Measurements from ENCODE around the gene GPR62. TPM values are rescaled to one million over a fixed set of nuclear protein-coding genes. Genes with fewer than 3 reads are reported as not detected.
"Not testable (repeated sequence)": the region's sequence is repeated elsewhere in the genome, so short reads cannot be mapped to it uniquely, and the experiment has no call there.

GPR62 gene
- total RNA-seq, 2 donors from 2014 or later: 0.41 to 0.97 TPM

GRCh38 chr3:51927061-51927977, 27.9 kb upstream of the GPR62 start:
- no peak for DNase-seq (ENCODE audit: low spot score)
- no peak overlapping the region for H3K4me3 ChIP-seq
- no peaks in the 10 kb centered on the region for H3K4me1 ChIP-seq (replicated peaks)
- no peaks in the 10 kb centered on the region for H3K36me3 ChIP-seq
- H3K27ac ChIP-seq: no peak overlapping the region
- intact Hi-C loops (cut with DNase I): no loop called here
- WGBS: 92% methylated on average over 5 of the region's 5 CpGs
- TF ChIP-seq POLR2AphosphoS5 (IDR thresholded peaks at IDR 0.05) (no peak), POLR2A (IDR thresholded peaks at IDR 0.05) (no peak)
- TF ChIP-seq, protein P1, sequence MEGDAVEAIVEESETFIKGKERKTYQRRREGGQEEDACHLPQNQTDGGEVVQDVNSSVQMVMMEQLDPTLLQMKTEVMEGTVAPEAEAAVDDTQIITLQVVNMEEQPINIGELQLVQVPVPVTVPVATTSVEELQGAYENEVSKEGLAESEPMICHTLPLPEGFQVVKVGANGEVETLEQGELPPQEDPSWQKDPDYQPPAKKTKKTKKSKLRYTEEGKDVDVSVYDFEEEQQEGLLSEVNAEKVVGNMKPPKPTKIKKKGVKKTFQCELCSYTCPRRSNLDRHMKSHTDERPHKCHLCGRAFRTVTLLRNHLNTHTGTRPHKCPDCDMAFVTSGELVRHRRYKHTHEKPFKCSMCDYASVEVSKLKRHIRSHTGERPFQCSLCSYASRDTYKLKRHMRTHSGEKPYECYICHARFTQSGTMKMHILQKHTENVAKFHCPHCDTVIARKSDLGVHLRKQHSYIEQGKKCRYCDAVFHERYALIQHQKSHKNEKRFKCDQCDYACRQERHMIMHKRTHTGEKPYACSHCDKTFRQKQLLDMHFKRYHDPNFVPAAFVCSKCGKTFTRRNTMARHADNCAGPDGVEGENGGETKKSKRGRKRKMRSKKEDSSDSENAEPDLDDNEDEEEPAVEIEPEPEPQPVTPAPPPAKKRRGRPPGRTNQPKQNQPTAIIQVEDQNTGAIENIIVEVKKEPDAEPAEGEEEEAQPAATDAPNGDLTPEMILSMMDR (IDR thresholded peaks at IDR 0.05): no peak
- no peaks in the 10 kb centered on the region for H3K9me3 ChIP-seq
- H3K27me3 ChIP-seq (replicated peaks; ENCODE audit: insufficient read depth): no peaks in the 10 kb centered on the region

- DNase-seq (ENCODE audit: low spot score): no peak
- intact Hi-C loops (cut with DNase I): no loop called here
- Histone ChIP-seq H3K4me1 (replicated peaks) (no peaks in the 10 kb centered on the region), H3K4me3 (no peak overlapping the region), H3K9me3 (no peaks in the 10 kb centered on the region), H3K36me3 (no peaks in the 10 kb centered on the region), H3K27me3 (replicated peaks; ENCODE audit: insufficient read depth) (no peaks in the 10 kb centered on the region), H3K27ac (no peak overlapping the region)
- 85% methylated on average over 7 of the region's 7 CpGs for WGBS
- TF ChIP-seq POLR2AphosphoS5 (IDR thresholded peaks at IDR 0.05) (no peak), POLR2A (IDR thresholded peaks at IDR 0.05) (no peak)
- TF ChIP-seq, protein P1 (IDR thresholded peaks at IDR 0.05): no peak
These were observed 26.7 kb upstream of the GPR62 start for GRCh38 chr3:51928438-51928837.

GRCh38 chr3:51928981-51929380, 26.2 kb upstream of the GPR62 start:
- intact Hi-C loops (cut with DNase I); H3K36me3 ChIP-seq; H3K4me1 ChIP-seq (replicated peaks); H3K27ac ChIP-seq; H3K9me3 ChIP-seq; DNase-seq (ENCODE audit: low spot score); H3K27me3 ChIP-seq (replicated peaks; ENCODE audit: insufficient read depth); H3K4me3 ChIP-seq: not testable (repeated sequence)
- WGBS: 86% methylated on average over 3 of the region's 3 CpGs

GRCh38 chr3:51929420-51930003, 25.7 kb upstream of the GPR62 start:
- TF ChIP-seq POLR2A (IDR thresholded peaks at IDR 0.05) (no peak), POLR2AphosphoS5 (IDR thresholded peaks at IDR 0.05) (no peak)
- TF ChIP-seq, protein P1 (IDR thresholded peaks at IDR 0.05): no peak
- Histone ChIP-seq H3K4me1 (replicated peaks) (no peaks in the 10 kb centered on the region), H3K4me3 (no peak overlapping the region), H3K9me3 (no peaks in the 10 kb centered on the region), H3K27me3 (replicated peaks; ENCODE audit: insufficient read depth) (no peaks in the 10 kb centered on the region), H3K27ac (no peak overlapping the region), H3K36me3 (peaks cover 0 to 10% of the 10 kb centered on the region in 2 donors)
- WGBS: 79% methylated on average over 5 of the region's 5 CpGs
- no peak for DNase-seq (ENCODE audit: low spot score)
- intact Hi-C loops (cut with DNase I): no loop called here

- Histone ChIP-seq H3K9me3 (no peaks in the 10 kb centered on the region), H3K4me3 (no peak overlapping the region), H3K27ac (no peak overlapping the region), H3K36me3 (peaks cover 0 to 19% of the 10 kb centered on the region in 2 donors), H3K27me3 (replicated peaks; ENCODE audit: insufficient read depth) (no peaks in the 10 kb centered on the region), H3K4me1 (replicated peaks) (no peaks in the 10 kb centered on the region)
- 100% methylated on average over 1 of the region's 1 CpG for WGBS
- DNase-seq (ENCODE audit: low spot score): no peak
- no peak for TF ChIP-seq POLR2A (IDR thresholded peaks at IDR 0.05)
- TF ChIP-seq, protein P1 (IDR thresholded peaks at IDR 0.05): no peak
- no peak for TF ChIP-seq POLR2AphosphoS5 (IDR thresholded peaks at IDR 0.05)
- intact Hi-C loops (cut with DNase I): no loop called here
These were observed 24.7 kb upstream of the GPR62 start for GRCh38 chr3:51930439-51930838.

Measured in prostate gland (tissue), 2 donors.